Subcutaneous adipose tissue (tissue), 4 donors: ENCODE results near the gene HS3ST4. TPM values are rescaled to one million over a fixed set of nuclear protein-coding genes. Genes with fewer than 3 reads are reported as not detected.

Experiments used
- total RNA-seq, 4 donors: library from RNA; depleted of rRNA; stranded (reverse); fragments of >200 nt; gene quantifications; one replicate each; pipeline ENCODE4 v1.1.0, GENCODE V29; 2016
- TF ChIP-seq, protein P1 (sequence below): fragments of 450-650 bp; IDR thresholded peaks from one replicate; pipeline ENCODE4 v1.5.1; 2016; ENCODE audit warnings: low read depth, mild to moderate bottlenecking, control low read depth, antibody characterized with exemption, moderate library complexity

Gene HS3ST4
- total RNA-seq, 4 donors from 2014 or later = not detected

DNA sequence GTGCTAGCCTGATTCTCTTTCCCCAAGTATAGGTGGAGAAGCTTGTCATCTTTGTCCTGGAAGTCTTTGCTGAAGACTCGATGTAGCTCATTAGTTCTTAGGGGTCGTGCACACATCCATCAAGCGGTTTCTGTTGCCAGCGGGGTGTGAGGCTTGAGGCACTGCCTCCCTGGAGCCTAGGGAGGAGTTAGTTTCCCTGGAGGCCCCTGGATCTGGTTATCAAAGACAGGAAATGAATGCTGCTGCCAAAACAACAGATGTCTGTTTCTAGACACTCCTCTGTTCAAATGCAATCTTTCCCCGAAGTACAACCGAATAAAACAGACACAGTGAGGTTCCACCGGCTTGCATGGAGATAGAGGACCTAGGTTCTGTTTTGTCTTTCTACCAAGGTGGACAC lies 17.5 kb downstream of the HS3ST4 start:
- TF ChIP-seq, protein P1, sequence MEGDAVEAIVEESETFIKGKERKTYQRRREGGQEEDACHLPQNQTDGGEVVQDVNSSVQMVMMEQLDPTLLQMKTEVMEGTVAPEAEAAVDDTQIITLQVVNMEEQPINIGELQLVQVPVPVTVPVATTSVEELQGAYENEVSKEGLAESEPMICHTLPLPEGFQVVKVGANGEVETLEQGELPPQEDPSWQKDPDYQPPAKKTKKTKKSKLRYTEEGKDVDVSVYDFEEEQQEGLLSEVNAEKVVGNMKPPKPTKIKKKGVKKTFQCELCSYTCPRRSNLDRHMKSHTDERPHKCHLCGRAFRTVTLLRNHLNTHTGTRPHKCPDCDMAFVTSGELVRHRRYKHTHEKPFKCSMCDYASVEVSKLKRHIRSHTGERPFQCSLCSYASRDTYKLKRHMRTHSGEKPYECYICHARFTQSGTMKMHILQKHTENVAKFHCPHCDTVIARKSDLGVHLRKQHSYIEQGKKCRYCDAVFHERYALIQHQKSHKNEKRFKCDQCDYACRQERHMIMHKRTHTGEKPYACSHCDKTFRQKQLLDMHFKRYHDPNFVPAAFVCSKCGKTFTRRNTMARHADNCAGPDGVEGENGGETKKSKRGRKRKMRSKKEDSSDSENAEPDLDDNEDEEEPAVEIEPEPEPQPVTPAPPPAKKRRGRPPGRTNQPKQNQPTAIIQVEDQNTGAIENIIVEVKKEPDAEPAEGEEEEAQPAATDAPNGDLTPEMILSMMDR = no peak

DNA sequence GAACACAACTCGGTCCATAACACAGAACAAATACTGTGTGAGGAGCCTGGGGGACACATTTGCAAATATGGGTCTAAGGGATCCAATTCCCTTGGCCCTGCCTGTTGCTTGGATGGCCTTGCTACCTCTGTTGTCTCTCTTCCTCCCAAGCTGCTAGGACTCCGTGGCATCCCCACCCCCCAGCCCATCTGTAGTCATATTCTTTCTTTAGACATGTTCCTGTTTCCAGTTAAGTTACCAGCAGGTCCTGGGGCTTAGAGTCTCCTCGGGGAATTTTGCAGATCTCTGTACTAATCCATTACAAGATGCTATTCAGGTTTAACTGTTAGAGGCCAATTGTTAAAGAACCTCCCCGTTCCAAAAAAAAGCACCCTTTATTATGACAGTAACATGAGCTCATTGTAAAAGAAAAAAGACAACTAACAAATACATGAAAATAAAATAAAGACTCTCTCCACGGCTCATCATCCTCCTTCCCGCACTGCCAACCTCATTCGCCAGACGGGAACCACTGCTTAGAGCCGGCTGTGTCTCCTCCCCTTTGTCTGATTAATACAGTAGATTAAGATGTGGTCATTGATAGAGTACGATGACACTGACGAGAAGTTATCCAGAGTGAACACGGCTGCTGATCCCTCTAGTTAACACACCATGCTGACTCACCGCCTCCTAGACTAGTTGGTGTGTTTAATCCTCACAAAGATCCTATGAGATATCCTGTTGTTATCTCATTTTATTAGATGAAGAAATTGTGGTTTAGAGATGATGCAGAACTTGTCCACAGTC lies 22.2 kb downstream of the HS3ST4 start:
- TF ChIP-seq, protein P1 = no peak

DNA sequence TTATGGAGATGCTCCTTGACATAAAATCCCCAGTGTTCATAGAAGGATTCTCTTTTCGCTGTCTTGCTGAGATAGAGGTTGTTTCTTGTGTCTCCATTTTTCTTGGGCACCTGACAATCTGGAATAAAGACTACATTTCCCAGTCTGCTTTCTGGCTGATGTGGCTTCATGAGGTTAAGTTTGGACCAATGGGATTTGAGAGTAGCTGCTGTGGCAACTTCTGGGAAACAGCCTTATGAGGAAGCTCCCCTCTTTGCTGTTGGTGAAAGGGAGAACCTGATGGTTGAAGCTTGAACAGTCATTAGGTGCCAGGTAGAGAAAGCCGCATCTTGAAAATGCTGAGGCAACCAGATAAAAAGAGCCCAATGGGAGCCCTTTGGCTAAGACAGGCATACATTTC lies 24.4 kb downstream of the HS3ST4 start:
- TF ChIP-seq, protein P1 = no peak

DNA sequence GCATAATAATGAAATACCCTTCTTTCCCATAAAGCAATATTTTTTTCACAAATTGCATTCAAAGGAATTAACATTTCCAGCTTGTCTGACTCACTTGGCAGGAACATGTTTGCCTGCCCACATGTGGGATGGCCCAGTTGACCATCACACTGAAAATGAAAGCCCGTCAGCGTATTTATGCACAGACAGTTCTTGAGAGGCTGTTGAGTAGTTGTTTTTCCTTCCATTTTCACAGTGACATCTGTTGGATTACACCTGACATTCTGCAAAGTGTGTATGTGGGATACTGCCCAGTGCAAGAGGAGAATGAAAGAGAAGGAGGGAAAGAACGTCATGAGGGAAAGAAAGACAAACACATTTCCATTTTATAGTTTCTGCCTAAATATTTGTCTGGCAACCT lies 29.7 kb downstream of the HS3ST4 start:
- TF ChIP-seq, protein P1 = no peak

DNA sequence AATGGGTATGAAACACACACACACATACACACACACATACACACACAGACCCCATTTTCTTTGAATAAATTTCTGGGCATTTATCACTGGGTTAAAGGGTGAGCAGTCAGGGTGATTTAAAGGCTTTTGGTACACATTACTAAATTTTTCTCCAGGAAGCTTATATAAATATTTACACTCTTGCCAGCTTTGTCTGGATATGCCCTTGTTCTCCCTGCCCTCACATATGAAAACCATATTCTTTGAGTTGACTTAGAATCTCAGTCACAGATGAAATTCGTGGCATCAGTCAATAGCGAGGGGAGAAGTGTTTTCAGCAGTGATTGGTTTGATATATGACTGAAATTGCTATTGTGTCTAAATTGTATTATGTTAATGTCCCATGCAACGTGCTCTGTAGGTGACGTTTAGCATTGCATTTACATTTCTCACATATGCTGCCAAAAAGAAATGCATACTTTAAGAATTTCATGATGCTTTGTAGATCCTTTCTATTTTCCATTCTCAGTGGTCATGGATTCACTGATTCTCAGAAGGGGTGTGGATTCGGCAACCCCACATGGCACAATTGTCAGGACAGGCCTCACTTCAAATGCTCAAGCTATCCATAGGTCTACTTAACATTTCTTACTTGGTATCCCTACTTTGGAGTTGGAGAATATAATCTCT lies 34.8 kb downstream of the HS3ST4 start:
- TF ChIP-seq, protein P1 = no peak

DNA sequence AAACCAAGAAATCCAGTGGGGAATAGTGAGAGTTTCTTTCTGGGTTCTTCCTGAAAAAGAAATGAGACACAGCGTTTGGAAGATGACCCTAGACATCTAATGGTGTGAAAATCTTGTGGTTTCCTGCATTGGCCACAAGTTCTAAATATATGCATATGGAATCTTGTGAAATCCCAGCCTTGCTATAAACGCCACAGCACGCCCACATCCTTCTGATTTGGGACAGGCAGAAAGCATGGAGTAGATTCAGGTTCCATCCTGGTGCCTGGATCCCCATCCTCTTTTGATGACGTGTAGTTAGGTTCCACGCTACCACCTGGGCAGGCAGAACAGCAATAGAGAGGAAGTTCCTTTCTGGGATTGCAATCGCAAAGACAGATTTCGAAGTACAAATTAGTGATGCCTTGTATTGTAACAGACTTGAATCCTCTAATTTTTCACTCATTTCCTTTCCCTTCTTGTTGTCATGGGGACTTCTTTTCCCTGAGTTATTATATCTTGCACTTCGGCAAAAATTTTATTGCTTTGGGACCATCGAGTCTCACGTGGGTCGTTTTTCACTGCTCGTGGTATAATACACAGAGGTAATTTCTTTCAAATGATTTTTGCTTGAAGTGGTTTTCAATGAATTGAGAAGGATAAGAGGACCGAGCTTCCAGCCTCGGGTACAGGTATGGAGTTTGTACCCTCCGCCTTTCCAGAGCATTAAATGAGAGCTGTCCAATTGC lies 37.6 kb downstream of the HS3ST4 start:
- TF ChIP-seq, protein P1 = no peak

DNA sequence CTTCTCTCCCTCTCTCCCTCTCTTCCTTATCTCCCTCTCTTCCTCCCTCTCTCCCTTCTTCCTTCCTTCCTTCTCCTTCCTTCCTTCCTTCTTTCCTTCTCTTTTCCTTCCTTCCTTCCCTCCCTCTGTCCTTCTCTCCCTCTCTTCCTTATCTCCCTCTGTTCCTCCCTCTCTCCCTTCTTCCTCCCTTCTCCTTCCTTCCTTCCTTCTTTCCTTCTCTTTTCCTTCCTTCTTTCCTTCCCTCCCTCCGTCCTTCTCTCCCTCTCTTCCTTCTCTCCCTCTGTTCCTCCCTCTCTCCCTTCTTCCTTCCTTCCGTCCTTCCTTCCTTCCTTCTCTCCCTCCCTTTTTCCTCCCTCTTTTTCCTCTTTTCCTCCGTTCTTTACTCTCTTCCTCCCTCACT lies 38.6 kb downstream of the HS3ST4 start:
- TF ChIP-seq, protein P1 = no peak
